ENCODE measurements around the gene SULF2. TPM values are rescaled to one million over a fixed set of nuclear protein-coding genes. Genes with fewer than 3 reads are reported as not detected.

SULF2 gene
- total and polyA plus RNA-seq, 2 of the 4 experiments (the other 2 are of a cell fraction): 0.54 to 0.77 TPM

GRCh38 chr20:47735412-47736400, 49.6 kb downstream of the SULF2 start:
- in situ Hi-C loops (cut with MboI; ENCODE audit: low sequenced_read_pairs): no loop called here
- no peak overlapping the region for H4K8ac ChIP-seq (ENCODE audit: low read depth in 2 of 2, low read length in 2 of 2)
- dilution Hi-C loops (cut with HindIII; ENCODE audit: low sequenced_read_pairs, unreplicated experiment): no loop called here
- TF ChIP-seq RFX5 (IDR thresholded peaks at IDR 0.05; ENCODE audit: low read depth, low read length): no peak
- TF ChIP-seq USF2 (IDR thresholded peaks at IDR 0.05; ENCODE audit: low read depth, low read length): no peak
- TF ChIP-seq BHLHE40 (IDR thresholded peaks at IDR 0.05; ENCODE audit: low read depth, low read length): no peak
- TF ChIP-seq SMC3 (IDR thresholded peaks at IDR 0.05; ENCODE audit: low read depth, low read length): no peak
- TF ChIP-seq POLR2A (IDR thresholded peaks at IDR 0.05; ENCODE audit: low read depth, low read length): no peak
- no peak for TF ChIP-seq RAD21 (IDR thresholded peaks at IDR 0.05; ENCODE audit: low read length)
- no peak for TF ChIP-seq CHD1 (IDR thresholded peaks at IDR 0.05; ENCODE audit: low read depth, low read length)
- TF ChIP-seq NFE2L2 (IDR thresholded peaks at IDR 0.05; ENCODE audit: low read depth, low read length): no peak
- TF ChIP-seq CTCF (conservative IDR thresholded peaks at IDR 0.05; ENCODE audit: low read depth, low read length): no peak
- no peak for TF ChIP-seq ELK1 (IDR thresholded peaks at IDR 0.05; ENCODE audit: borderline replicate concordance, low read depth, low read length)
- TF ChIP-seq MAFK (IDR thresholded peaks at IDR 0.05; ENCODE audit: low read depth, low read length): no peak
- TF ChIP-seq MXI1 (IDR thresholded peaks at IDR 0.05; ENCODE audit: borderline replicate concordance, low read depth, low read length): no peak
- no peak for TF ChIP-seq CEBPB (IDR thresholded peaks at IDR 0.05; ENCODE audit: low read depth, low read length)
- TF ChIP-seq MAZ (IDR thresholded peaks at IDR 0.05; ENCODE audit: borderline replicate concordance, low read depth, low read length): no peak
- no peak for TF ChIP-seq FOS (IDR thresholded peaks at IDR 0.05; ENCODE audit: low read depth, low read length)

More at GRCh38 chr20:47735412-47736400, 49.6 kb downstream of the SULF2 start:
- no peak overlapping the region for H3K23ac ChIP-seq (ENCODE audit: low read depth, low read length)
- no peak overlapping the region for H4K5ac ChIP-seq (ENCODE audit: low read depth, low read length)
- H3K27ac ChIP-seq (ENCODE audit: insufficient read depth, low read length): no peak overlapping the region
- no peak overlapping the region for H2AK9ac ChIP-seq (replicated peaks; ENCODE audit: low read depth, low read length, poor library complexity)
- no peak overlapping the region for H2BK5ac ChIP-seq (ENCODE audit: low read depth, low read length, poor library complexity, severe bottlenecking)
- no peaks in the 10 kb centered on the region for H4K20me1 ChIP-seq (ENCODE audit: insufficient read depth, low read length)
- BruUV-seq (replicated peaks): no TSS peak
- DNase-seq: no peak
- no peak overlapping the region for H2AFZ ChIP-seq (replicated peaks; ENCODE audit: low read length, poor library complexity)
- no peak overlapping the region for H3K4me3 ChIP-seq (ENCODE audit: insufficient read depth, low read depth, low read length)
- H3K9me3 ChIP-seq (ENCODE audit: control insufficient read depth, insufficient read depth, low read length): no peaks in the 10 kb centered on the region
- H2BK120ac ChIP-seq (ENCODE audit: low read depth, low read length): no peak overlapping the region
- no peak for ATAC-seq (ENCODE audit: low read depth)
- 100% methylated on average over 1 of the region's 17 CpGs; no CpG with 5 or more reads in 1 of the 2 experiments for WGBS, 2 experiments (ENCODE audit: extremely low coverage in 2 of 2, insufficient read length in 1 of 2)
- H2BK20ac ChIP-seq (ENCODE audit: low read depth, low read length): no peak overlapping the region
- no peak overlapping the region for H2BK15ac ChIP-seq (ENCODE audit: low read depth, low read length)
- H3K9ac ChIP-seq (ENCODE audit: low read depth, low read length): no peak overlapping the region
- H3K4ac ChIP-seq (ENCODE audit: low read depth, low read length): no peak overlapping the region
- H3K79me1 ChIP-seq (ENCODE audit: low read depth in 1 of 2, low read length in 2 of 2): no peaks in the 10 kb centered on the region
- no peaks in the 10 kb centered on the region; the same call in 1 of the 2 replicates for H3K36me3 ChIP-seq (ENCODE audit: control insufficient read depth, insufficient read depth, low read length)
- H3K4me2 ChIP-seq (ENCODE audit: low read depth, low read length): no peak overlapping the region
- H3K27me3 ChIP-seq (ENCODE audit: control insufficient read depth, insufficient read depth, low read length): peaks cover 2% of the 10 kb centered on the region
- POLR2A ChIA-PET (ENCODE audit: unreplicated experiment): no interaction called here
- H3K18ac ChIP-seq (ENCODE audit: low read depth, low read length): no peak overlapping the region
- no peak overlapping the region for H3K14ac ChIP-seq (replicated peaks; ENCODE audit: low read depth, low read length)
- no peak overlapping the region for H2AK5ac ChIP-seq (ENCODE audit: low read depth, low read length)
- H3K9me1 ChIP-seq (ENCODE audit: insufficient read depth, low read length): no peaks in the 10 kb centered on the region
- CTCF ChIA-PET: no interaction called here
- H3K4me1 ChIP-seq (ENCODE audit: control insufficient read depth, insufficient read depth, low read length): no peaks in the 10 kb centered on the region
- H3K56ac ChIP-seq (ENCODE audit: extremely low read depth, insufficient read depth, low read length): no peak overlapping the region
- intact Hi-C loops (cut with micrococcal nuclease): no loop called here
- no peak overlapping the region for H4K91ac ChIP-seq (ENCODE audit: insufficient read depth, low read depth, low read length)

Measured in IMR-90 (cell line).